CD4-positive, alpha-beta T cell (primary cell): ENCODE results near the gene SACM1L. TPM values are rescaled to one million over a fixed set of nuclear protein-coding genes. Genes with fewer than 3 reads are reported as not detected.

Experiments
- ATAC-seq: fragments of 200-7000 bp; cut with Tn5 transposase; one replicate; pipeline ENCODE4 v1.10.0; 2022; ENCODE audit warnings: mild to moderate bottlenecking; ENCODE audit not compliant: poor library complexity
- CTCF ChIA-PET: fragments of 350-600 bp; sonication (Branson Sonifier 250); formaldehyde crosslinking; loops from one replicate; lab custom pipeline; 2021; ENCODE audit warnings: antibody characterized with exemption, inconsistent platforms; lab: Charles Lee
- POLR2A ChIA-PET: fragments of 350-600 bp; sonication (Branson Sonifier 250); formaldehyde crosslinking; loops from one replicate; lab custom pipeline; 2021; ENCODE audit warnings: antibody characterized with exemption, inconsistent platforms; lab: Charles Lee
- DNase-seq, 14 experiments: peaks; one replicate each; pipeline ENCODE4 v3.0.0-alpha.2; 2013 to 2020; ENCODE audit warnings: mixed read lengths in 2 of 14
- H3K27ac ChIP-seq, 2 donors: one replicate each; pipeline versions ENCODE4 v1.5.1 to v1.7.0; 2013; ENCODE audit warnings: low read length in 2 of 2, low read depth in 1 of 2, mild to moderate bottlenecking in 1 of 2
- H3K27me3 ChIP-seq, 2 experiments: 1 replicate in 1 of 2; 2 replicates in 1 of 2; pipeline versions ENCODE4 v1.6.1 to v1.7.0; 2013; ENCODE audit warnings: low read length in 2 of 2, control low read depth in 1 of 2, mild to moderate bottlenecking in 1 of 2, moderate library complexity in 1 of 2; ENCODE audit not compliant: insufficient read depth in 2 of 2, control insufficient read depth in 1 of 2
- H3K36me3 ChIP-seq: one replicate; pipeline ENCODE4 v1.6.1; 2013; ENCODE audit warnings: low read length, control low read depth; ENCODE audit not compliant: insufficient read depth
- H3K4me1 ChIP-seq: one replicate; pipeline ENCODE4 v1.6.1; 2013; ENCODE audit warnings: low read length, control low read depth; ENCODE audit not compliant: insufficient read depth
- H3K4me3 ChIP-seq: one replicate; pipeline ENCODE4 v1.5.1; 2013; ENCODE audit warnings: mild to moderate bottlenecking, low read length, moderate library complexity
- H3K9me3 ChIP-seq, 2 experiments: 1 replicate in 1 of 2; 2 replicates in 1 of 2; pipeline versions ENCODE4 v1.6.1 to v1.7.0; 2013; ENCODE audit warnings: low read length in 2 of 2, mild to moderate bottlenecking in 2 of 2, control low read depth in 1 of 2, moderate library complexity in 1 of 2; ENCODE audit not compliant: control insufficient read depth in 1 of 2, insufficient read depth in 1 of 2
- H3K27ac Mint-ChIP-seq: one replicate; pipeline ENCODE4 v1.8.0; 2020; ENCODE audit warnings: mixed read lengths
- H3K27me3 Mint-ChIP-seq: one replicate; pipeline ENCODE4 v1.8.0; 2021; ENCODE audit warnings: mixed read lengths
- H3K36me3 Mint-ChIP-seq: one replicate; pipeline ENCODE4 v1.8.0; 2021; ENCODE audit warnings: low read depth, mixed read lengths
- H3K4me1 Mint-ChIP-seq: one replicate; pipeline ENCODE4 v1.8.0; 2021; ENCODE audit warnings: low read depth, mixed read lengths
- H3K4me3 Mint-ChIP-seq: one replicate; pipeline ENCODE4 v1.8.0; 2020; ENCODE audit warnings: mild to moderate bottlenecking, mixed read lengths
- H3K9me3 Mint-ChIP-seq: one replicate; pipeline ENCODE4 v1.8.0; 2020; ENCODE audit warnings: mixed read lengths
- CTCF ChIP-seq: fragments of 200-600 bp; IDR thresholded peaks from one replicate; pipeline ENCODE4 v1.8.0; 2022; ENCODE audit warnings: antibody characterized with exemption, mild to moderate bottlenecking
- intact Hi-C, 2 experiments: fragments of 100-400 bp; cut with DNase I in 1 of 2; cut with micrococcal nuclease in 1 of 2; formaldehyde crosslinking; loops; one replicate each; pipeline versions ENCODE4 v1.15.1 to v1.9.0; 2023 to 2025; cut with DNase I, micrococcal nuclease
- total RNA-seq, 174 experiments: library from RNA in 2 of 174; stranded (reverse) in 2 of 174; gene quantifications; one replicate each; pipeline ENCODE4 v1.2.3 and lab custom pipeline; 2021 to 2026

Gene SACM1L
- total RNA-seq, 2 experiments from 2014 or later: 41.9 to 44.3 TPM

DNA sequence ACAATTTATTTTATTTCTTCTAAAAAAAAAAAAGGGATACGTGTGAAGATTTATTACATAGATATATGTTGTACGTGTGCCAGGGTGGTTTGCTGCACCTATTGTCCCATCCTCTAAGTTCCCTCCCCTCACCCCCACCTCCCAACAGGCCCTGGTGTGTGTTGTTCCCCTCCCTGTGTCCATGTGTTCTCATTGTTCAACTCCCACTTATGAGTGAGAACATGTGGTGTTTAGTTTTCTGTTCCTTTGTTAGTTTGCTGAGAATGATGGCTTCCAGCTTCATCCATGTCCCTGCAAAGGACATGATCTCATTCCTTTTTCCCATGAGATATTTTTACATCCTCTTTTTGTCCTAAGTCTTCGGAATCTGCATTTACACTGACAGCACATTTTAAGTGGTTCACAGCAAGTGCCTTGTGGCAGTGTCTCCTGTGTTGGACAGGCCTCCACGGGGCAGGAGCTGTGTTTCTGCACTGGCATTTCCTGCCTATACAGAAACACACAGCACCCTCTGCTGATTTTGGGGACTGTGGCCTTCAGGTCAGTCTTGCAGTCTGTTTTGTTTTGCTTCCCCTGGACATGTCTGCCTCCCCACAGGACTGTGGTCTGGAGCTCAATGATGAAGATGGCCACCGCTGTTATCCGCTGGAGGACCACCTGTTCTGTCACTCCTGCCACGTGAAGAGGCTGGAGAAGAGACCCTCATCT, 12.7 kb upstream of the SACM1L start:
- Mint-ChIP-seq H3K4me1 (peaks cover 29% of the 10 kb centered on the region), H3K9me3 (no peaks in the 10 kb centered on the region), H3K27ac (peak overlapping the region; percentile 91), H3K4me3 (peak overlapping the region; percentile 73), H3K36me3 (peaks cover 70% of the 10 kb centered on the region), H3K27me3 (no peaks in the 10 kb centered on the region)
- peaks cover 45% of the 10 kb centered on the region for H3K36me3 ChIP-seq
- no peaks in the 10 kb centered on the region for H3K27me3 ChIP-seq
- H3K9me3 ChIP-seq: no peaks in the 10 kb centered on the region
- intact Hi-C loops: no loop called here
- ChIA-PET CTCF (interaction anchor here (0.6 to 1.3 kb wide), 3 partner anchors 17 to 20 kb away, joined by 3 to 5 read pairs (median 3); no protein-coding TSS in a partner anchor), POLR2A (interaction anchor here (0.6 to 2.5 kb wide), 3 partner anchors 13 to 63 kb away, joined by 3 to 26 read pairs (median 8); partner anchors contain the start of gene SACM1L)
- peak overlapping the region; percentile 71 to 83 for H3K27ac ChIP-seq
- DNase-seq (peak in 1 of 14 experiments; percentile 21), ATAC-seq (peak; percentile 31)
- TF ChIP-seq CTCF: no peak
- H3K4me3 ChIP-seq: peak overlapping the region; percentile 28
- H3K4me1 ChIP-seq: peaks cover 21% of the 10 kb centered on the region

DNA sequence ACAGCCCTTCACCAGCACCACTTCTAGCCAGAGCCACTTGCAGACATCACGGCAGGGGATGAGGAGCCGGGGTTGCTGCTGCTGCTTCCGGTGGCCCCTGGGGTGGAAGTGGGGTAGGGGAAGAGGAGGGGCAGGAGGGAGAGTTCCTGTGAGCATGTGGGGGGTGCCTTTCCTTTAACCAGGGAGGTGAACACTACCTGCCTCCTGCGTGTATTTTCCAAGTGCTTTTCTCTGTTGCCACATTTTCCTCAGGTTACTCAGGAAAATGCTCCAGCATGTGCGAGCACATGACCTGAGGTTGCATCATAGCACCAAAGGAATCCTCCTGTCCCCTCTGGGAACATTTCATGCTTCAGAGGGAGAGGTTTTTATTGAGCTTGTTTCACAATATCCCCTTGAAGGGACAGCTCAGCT, 12.2 kb upstream of the SACM1L start:
- Histone ChIP-seq H3K9me3 (no peaks in the 10 kb centered on the region), H3K36me3 (peaks cover 45% of the 10 kb centered on the region), H3K27me3 (no peaks in the 10 kb centered on the region), H3K4me3 (peak overlapping the region; percentile 28), H3K4me1 (peaks cover 21% of the 10 kb centered on the region), H3K27ac (peak overlapping the region; percentile 71 to 83)
- intact Hi-C loops: no loop called here
- Mint-ChIP-seq H3K27ac (peak overlapping the region; percentile 91), H3K9me3 (no peaks in the 10 kb centered on the region), H3K36me3 (peaks cover 70% of the 10 kb centered on the region), H3K4me3 (peak overlapping the region; percentile 73), H3K4me1 (peaks cover 29% of the 10 kb centered on the region), H3K27me3 (no peaks in the 10 kb centered on the region)
- POLR2A ChIA-PET: interaction anchor here (1.8 to 2.5 kb wide), 2 partner anchors 12 to 17 kb away, joined by 8 to 26 read pairs; partner anchors contain the start of gene SACM1L
- CTCF ChIA-PET: interaction anchor here (0.6 to 1.0 kb wide), 3 partner anchors 17 to 20 kb away, joined by 3 to 4 read pairs (median 3); no protein-coding TSS in a partner anchor
- TF ChIP-seq CTCF: no peak
- DNase-seq (peak; percentile 41 to 85 (median 68)), ATAC-seq (peak; percentile 100)

DNA sequence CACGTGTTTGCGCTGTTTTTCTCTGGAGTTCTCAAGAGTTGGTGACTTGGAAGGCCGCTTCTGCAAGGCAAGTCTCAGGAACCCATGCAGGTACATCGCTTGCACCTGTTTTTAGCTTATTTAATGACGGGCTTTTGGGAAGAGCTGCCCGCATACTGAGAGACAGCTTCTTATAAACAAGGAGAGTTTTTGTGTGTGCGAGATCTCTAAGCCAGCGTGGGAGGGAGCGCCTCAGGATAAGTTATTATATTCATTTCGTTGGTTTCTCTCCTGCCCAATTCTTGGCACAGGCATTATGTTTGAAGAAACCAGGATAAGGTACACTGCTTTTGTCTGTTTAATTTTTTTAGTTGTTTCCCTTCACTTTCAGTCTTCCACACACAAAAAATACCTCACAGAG, 11.4 kb upstream of the SACM1L start:
- Histone ChIP-seq H3K4me3 (no peak overlapping the region), H3K27me3 (no peaks in the 10 kb centered on the region), H3K9me3 (no peaks in the 10 kb centered on the region), H3K4me1 (peaks cover 21% of the 10 kb centered on the region), H3K27ac (peak overlapping the region in 1 of 2 donors; percentile 71), H3K36me3 (peaks cover 37% of the 10 kb centered on the region)
- ChIA-PET CTCF (interaction anchor here (1.0 kb wide), 1 partner anchor 18 kb away, joined by 4 read pairs; no protein-coding TSS in a partner anchor), POLR2A (interaction anchor here (0.7 to 2.5 kb wide), 5 partner anchors 11 to 84 kb away, joined by 3 to 26 read pairs (median 3); partner anchors contain the start of genes LIMD1 and SACM1L)
- peak overlapping the region; percentile 91 for H3K27ac Mint-ChIP-seq
- TF ChIP-seq CTCF: no peak
- peaks cover 29% of the 10 kb centered on the region for H3K4me1 Mint-ChIP-seq
- H3K36me3 Mint-ChIP-seq: peaks cover 66% of the 10 kb centered on the region
- no peaks in the 10 kb centered on the region for H3K9me3 Mint-ChIP-seq
- H3K4me3 Mint-ChIP-seq: peak overlapping the region; percentile 15
- ATAC-seq: no peak
- H3K27me3 Mint-ChIP-seq: no peaks in the 10 kb centered on the region
- no peak for DNase-seq
- intact Hi-C loops: no loop called here
